GM12891 (cell line): ENCODE results near the gene SLC7A14.

ENCODE experiments used
- POLR2A ChIP-seq: IDR thresholded peaks from 2 replicates; pipeline ENCODE4 v1.6.1; 2011; ENCODE audit warnings: low read depth, low read length, control low read depth
- POLR2AphosphoS5 ChIP-seq: IDR thresholded peaks from 2 replicates; pipeline ENCODE4 v1.6.1; 2011; ENCODE audit warnings: low read depth, low read length, control low read depth
- POU2F2 ChIP-seq: IDR thresholded peaks from 2 replicates; pipeline ENCODE4 v1.6.1; 2011; ENCODE audit warnings: low read depth, mild to moderate bottlenecking, control low read depth, low read length, moderate library complexity
- TAF1 ChIP-seq: IDR thresholded peaks from 2 replicates; pipeline ENCODE4 v1.6.1; 2011; ENCODE audit warnings: low read depth, low read length, control low read depth

- no peak for TF ChIP-seq POU2F2
- TF ChIP-seq POLR2A: no peak
- no peak for TF ChIP-seq TAF1
- no peak for TF ChIP-seq POLR2AphosphoS5
These were observed 92.1 kb downstream of the SLC7A14 start for GRCh38 chr3:170493712-170494182.
